Stimulated activated CD8-positive, alpha-beta memory T cell treated with anti-CD3 and anti-CD28 coated beads, Interleukin-2, amount 100 ng/mL, for 1 hour (primary cell): ENCODE measurements around the gene NOC2L.
A peak's percentile ranks its signal among the peaks of the same experiment; 100 is the strongest.
"Not testable (repeated sequence)": the region's sequence is repeated elsewhere in the genome, so short reads cannot be mapped to it uniquely, and the experiment has no call there.

Experiments
- DNase-seq, 2 donors: peaks; one replicate each; pipeline ENCODE4 v3.0.0-alpha.2; 2020; ENCODE audit warnings: low read depth in 2 of 2

The NOC2L gene

DNA sequence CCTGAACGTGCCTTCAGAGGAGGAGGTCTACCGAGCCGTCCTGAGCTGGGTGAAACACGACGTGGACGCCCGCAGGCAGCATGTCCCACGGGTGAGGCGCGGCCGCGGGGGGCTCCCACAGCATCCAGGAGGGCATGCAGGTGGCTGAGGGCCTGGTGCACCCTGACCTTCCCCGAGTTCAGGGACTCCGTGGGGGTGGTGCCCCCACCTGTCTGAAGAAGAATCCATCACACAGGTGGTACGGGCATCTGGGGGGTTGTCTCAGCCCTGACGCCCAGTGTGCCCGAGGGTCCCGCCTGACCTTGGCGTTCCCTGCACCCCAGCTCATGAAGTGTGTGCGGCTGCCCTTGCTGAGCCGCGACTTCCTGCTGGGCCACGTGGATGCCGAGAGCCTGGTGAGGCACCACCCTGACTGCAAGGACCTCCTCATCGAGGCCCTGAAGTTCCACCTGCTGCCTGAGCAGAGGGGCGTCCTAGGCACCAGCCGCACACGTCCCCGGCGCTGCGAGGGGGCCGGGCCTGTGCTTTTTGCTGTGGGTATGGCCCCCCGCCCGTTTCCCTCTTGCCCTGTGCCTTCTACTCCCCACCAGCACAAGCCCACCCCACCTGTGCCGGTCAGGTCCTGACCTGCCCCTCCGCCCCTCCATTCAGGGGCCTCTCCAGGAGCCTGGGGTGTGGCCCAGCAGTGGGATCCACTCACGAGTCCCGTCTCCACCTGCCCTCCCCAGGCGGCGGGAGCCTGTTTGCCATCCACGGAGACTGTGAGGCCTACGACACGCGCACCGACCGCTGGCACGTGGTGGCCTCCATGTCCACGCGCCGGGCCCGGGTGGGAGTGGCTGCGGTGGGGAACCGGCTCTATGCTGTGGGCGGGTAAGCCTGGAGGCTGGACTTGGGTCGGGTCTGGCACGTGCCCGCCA, 3.6 kb upstream of the NOC2L start:
- no peak for DNase-seq

DNA sequence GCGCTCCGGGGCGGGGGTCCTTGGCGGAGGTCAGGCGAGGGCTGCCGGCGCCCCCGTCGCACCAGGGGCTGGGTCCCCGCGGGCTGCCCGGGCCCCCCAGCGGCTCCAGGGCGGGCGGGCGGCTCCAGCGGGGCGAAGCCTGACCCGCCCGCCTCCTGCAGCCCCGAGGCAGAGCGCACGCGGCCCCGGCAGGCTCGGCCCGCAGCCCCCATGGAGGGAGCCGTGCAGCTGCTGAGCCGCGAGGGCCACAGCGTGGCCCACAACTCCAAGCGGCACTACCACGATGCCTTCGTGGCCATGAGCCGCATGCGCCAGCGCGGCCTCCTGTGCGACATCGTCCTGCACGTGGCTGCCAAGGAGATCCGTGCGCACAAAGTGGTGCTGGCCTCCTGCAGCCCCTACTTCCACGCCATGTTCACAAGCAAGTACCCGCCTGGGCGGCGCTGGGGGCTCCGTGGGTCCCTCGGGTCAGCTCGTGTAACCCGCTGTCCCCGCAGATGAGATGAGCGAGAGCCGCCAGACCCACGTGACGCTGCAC, 2.1 kb upstream of the NOC2L start:
- no peak for DNase-seq

DNA sequence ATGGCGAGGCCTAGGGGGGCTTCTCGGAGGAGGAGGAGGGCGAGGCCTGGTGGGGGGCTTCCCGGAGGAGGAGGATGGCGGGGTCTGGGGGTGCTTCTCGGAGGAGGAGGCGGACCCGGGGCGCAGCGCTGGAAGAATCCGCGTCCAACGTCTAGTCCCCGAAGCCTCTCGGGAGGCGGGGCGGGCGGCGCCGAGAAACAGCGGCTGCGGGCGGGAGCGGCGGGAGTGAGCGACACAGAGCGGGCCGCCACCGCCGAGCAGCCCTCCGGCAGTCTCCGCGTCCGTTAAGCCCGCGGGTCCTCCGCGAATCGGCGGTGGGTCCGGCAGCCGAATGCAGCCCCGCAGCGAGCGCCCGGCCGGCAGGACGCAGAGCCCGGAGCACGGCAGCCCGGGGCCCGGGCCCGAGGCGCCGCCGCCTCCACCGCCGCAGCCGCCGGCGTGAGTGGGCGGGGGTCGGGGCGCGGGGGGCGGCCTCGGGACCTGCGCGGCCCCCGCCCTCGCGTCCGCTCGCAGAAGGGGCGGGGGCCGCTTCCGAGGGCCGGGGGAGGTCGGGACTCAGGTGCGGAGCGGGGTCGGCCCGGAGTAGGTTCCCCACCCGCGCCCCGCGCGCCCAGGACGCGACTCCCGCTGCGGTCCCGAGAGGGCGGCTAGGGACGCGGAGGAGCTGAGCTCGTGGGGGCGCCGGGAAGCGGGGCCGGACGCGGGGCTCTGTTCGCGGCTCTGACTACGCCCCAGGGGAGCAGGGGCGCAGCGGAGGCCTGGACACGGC, 1.5 kb upstream of the NOC2L start, which contains the start of gene KLHL17:
KLHL17 (plus strand) TSS at position 222 of the 769 bp plus-strand sequence; CDS start at position 332, 110 bp downstream.
- peak; percentile 34 to 64 for DNase-seq

DNA sequence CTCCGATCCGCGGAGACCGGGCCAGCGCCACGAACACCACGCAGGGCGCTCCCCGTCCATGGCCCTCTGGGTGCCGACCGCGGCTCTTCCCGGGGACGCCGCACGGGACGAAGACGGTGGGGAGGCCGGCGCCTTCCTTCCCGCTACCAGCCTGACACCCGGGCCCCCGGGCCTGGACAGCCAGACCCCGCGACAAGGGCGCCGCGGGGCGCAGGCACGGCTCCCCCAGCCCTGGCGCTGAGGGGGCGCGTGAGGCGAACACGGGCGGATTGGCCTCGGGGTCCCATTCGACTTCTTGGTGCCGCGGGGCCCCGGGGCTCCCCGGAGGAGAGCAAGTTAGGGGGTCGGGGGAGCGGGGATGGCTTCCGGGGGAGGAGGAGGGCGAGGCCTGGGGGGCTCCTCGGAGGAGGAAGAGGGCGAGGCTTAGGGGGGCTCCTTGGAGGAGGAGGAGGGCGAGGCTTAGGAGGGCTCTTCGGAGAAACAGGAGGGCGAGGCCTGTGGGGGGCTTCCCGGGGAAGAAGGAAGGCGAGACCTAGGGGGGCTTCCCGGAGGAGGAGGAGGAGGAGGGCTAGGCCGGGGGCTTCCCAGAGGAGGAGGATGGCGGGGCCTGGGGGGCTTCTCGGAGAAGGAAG, 791 bp upstream of the NOC2L start:
- no peak for DNase-seq

DNA sequence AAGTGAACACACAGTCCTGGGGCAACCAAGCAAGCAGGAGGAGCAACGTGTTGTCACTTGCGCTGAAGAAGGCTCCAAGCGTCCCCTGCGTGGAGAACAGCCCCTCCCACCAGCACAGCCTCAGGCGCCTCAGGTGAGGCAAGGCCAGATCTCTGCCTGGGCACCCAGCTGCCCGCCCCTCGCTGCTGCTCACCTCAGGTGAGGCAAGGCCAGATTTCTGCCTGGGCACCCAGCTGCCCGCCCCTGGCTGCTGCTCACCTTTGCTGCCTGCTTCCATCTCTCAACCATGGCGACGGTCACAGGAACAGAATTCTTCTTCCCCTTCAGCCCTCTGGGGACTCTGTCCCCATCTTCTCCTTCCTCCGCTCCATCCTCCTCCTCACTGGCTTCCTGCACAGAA, 2.4 kb downstream of the NOC2L start:
- DNase-seq, result no peak

DNA sequence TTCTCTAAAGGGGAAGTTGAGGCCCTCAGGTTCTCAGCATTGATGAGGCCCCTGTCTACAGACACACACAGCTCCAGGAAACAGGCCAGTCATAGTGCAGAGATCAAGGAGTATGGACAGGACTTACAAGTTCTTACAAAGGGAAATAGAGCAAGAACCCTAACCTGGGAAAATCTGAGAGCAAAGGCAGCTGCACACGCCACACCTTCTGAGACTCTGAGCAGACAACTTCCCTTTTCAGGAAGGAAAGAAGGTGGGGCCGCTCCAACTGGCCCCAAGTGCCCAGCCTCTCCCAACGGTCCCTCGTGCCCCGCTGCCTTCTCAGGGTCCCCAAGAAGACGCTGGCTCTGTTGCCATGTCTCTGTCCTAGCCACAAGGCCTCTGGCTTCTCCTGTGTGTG, 3.6 kb downstream of the NOC2L start:
- DNase-seq, result no peak

DNA sequence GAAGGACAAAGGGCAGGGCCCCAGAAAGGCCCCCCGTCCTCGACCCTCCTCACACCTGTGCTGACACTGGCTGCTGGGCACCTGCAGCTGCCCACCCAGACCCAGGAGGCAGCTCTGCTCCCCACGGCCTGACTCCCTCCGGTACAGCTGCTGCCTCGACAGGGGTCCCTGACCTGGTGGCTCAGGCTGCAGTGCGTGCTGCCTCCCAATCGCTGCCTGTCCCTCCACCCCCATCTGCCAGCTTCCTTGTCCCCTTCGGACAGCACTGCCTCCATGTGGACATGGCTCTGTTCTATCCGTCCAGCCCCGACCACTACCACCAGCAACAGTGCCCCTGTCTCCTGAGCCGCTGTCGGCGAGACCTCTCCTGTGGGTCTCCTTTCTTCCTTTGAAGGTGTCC, 4.1 kb downstream of the NOC2L start:
- no peak for DNase-seq

DNA sequence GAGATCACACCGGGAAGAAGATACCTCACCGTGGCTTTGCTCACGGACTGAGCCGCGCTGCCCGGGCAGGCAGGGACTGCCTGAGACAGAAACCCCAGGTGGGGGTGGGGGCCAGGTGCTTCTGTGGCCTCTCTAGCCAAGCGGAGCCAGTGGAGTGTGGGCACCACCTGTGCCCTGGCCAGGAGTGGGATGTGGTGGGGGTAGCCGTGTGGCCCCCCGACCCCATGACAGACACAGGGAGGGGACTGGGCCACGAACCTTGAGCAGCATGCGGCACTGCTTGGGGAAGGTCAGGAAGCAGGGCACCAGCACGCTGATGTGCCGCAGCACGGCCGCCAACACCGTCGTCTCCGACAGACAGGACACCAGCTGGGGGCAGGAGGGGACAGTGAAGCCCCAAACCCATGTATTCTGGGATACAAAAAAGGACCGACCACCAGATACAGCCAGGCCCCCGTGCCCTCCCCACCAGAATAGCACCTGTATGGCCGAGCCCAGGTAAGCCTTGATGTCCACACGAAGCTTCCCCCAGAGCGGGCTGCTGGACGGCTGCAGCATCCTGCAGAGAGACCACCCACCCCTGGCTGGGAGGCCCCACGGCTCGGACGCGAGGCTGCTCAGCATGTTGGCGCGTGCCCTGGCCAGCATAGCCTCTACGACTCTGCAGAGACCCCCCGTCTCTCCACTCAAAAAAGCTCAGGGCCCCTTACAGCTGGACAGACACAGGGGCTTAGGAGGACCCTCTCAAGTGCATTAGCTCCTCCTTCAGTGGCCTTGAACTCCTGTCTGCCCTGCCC, 5.3 kb downstream of the NOC2L start:
- DNase-seq, result no peak

DNA sequence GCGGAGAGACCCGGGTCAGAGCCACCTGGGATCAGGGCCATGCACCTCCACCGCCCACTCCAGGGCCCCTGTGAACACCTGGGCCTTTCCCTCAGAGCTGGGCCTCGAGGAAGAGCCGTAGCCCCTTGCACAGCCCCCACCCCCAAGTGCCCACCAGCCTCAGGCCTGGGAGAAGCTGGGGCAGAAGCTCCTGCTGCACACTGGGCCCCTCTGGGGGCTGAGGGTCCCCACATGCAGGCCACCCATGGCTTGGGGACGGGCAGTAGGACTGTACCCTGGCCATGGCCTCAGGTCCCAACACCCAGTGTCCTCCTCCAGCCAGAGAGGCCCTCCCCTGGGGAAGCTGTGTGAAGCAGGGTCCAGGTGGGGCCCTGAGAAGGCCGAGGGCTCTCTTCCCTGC, 6.5 kb downstream of the NOC2L start:
- DNase-seq, result no peak

DNA sequence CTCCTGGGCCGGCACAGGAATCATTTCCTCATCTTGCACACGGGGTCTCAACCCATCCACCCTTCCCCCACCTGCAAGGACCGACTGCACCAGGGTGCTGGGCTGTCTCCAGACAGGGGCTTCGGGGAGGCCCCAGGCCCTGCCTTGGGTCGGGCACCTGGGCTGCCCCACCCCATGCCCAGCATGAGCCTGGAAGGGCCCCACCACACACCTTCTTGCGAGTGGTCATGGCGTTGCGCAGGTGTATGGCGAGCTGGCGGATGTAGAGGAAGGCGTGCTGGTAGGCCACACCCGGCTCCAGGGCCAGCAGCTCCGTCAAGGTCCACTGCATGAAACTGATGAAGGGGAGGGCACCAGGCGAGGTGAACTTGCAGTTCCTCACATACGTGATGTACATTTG, 6.9 kb downstream of the NOC2L start:
- DNase-seq, result no peak

DNA sequence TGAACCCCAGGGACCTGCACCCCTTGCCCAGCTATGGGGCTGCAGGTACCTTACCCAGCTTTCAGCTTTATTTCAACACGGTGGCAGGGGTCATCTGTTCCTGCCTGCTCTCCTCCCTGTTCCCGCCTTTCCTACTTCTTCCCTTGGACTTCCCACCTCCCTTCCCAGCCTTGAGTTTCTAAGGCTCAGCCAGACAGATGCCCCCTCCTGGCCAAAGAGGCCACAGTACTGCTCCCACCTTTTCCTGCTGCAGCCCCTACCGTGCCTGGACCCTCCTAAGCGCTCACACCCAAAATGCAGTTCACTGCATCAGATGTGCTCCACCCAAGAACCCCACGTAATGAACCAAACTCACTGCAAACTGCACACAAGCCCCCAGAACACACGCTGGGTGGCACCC, 7.7 kb downstream of the NOC2L start:
- no peak for DNase-seq

DNA sequence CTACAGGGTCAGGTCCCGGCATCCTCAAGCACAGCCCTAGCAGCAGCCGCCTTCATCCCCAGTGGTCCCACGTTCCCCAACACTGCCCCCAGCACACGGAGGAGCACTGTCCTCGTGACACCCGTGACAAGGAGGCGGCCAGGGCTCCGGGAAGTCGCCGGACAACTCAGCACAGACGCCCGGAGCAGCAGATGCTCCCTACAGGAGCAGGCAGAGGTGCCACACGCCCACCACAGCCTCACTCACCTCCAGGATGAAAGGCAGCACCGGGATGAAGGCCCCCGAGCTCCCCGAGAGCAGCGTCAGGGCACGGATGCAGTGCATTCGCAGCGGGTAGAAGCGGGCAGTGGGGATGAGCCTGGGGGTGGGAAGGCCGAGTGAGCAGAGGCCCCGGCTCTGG, 8.2 kb downstream of the NOC2L start:
- no peak for DNase-seq

DNA sequence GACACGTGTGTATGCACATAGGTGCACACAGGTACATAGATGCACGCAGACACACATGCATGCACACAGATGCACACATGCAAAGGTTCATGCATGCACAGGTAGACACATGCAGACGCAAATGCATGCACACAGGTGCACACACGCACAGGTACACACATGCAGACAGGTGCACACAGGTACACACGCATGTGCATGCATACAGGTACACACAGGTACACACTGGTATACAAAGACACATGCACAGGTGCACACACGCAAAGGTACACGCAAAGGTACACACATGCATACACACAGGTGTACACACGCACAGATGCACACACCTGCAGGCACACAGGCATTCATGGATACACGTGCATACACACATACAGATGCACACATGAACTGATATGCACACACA, 8.8 kb downstream of the NOC2L start:
- no peak for DNase-seq

DNA sequence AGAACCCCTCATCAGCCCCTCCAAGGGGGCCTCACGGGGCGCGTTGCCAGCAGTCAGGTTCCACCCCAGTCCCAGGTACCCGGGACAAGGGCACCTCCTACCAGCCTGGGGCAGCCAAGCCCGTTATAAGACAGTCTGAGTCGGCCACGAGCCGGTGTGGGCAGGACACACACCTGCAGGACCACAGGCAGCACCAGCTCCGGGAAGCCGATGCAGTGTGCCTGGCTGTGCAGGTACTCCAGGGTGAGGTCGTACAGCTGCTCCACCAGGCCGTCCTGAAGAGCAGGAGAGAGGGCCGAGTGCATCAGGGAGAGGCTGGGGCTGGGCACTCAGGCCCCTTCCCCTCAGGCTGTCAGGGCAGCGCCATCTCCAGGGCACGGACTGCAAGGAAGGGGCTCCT, 11.1 kb downstream of the NOC2L start:
- DNase-seq, result no peak

DNA sequence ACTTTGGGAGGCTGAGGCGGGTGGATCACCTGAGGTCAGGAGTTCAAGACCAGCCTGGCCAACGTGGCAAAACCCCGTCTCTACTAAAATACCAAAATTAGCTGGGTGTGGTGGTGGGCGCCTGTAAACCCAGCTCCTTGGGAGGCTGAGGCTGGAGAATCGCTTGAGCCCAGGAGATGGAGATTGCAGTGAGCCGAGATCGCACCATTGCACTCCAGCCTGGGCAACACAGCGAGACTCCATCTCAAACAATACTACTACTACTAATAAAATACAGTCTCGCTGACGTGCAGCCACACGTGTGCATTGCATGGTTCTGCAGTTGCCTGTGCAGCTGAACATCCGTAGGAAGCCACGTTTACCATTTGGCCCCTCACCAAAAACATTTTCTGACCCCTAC, 12.2 kb downstream of the NOC2L start:
- DNase-seq, result not testable (repeated sequence)

DNA sequence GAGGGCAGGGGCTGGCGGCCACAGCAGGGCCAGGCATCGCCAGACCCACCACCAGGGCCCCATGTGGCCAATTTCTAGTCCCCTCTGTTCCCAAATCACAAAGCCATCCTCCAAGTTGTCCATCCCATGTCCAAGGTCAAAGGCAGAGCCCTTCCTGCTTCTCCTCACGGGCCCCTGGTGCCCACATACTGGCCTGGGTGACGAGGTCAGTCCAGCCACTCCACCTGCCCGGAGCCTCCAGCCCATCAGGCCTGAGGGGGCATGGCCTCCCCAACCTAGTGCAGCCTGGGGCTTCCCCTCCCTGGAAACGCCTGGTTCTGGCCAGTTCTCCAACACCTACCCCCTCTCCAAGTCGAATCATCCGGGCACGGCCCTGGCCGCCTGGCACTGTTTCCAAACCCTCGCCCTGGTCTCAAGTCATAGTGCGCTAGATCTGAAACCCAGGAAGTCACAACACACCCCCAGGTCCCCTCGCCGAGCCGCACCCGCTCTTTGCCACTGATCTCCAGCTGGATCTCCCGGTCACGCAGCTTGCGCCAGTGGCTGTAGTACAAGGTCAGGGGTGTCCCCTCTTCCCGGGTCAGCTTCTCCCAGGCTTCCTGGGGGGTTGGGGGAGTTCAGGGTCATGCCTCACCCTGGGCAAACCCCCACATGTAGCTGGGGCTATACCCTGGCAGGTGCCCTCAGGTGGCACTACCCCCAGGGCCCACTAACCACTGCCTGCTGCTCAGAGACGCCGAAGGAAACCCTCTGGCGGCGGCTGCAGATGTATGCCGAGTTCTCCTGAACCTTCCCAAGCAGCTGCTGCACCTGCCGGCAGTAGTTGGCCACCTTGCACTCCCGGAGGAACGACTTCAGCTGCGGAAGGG, 13.1 kb downstream of the NOC2L start:
- DNase-seq, result no peak

DNA sequence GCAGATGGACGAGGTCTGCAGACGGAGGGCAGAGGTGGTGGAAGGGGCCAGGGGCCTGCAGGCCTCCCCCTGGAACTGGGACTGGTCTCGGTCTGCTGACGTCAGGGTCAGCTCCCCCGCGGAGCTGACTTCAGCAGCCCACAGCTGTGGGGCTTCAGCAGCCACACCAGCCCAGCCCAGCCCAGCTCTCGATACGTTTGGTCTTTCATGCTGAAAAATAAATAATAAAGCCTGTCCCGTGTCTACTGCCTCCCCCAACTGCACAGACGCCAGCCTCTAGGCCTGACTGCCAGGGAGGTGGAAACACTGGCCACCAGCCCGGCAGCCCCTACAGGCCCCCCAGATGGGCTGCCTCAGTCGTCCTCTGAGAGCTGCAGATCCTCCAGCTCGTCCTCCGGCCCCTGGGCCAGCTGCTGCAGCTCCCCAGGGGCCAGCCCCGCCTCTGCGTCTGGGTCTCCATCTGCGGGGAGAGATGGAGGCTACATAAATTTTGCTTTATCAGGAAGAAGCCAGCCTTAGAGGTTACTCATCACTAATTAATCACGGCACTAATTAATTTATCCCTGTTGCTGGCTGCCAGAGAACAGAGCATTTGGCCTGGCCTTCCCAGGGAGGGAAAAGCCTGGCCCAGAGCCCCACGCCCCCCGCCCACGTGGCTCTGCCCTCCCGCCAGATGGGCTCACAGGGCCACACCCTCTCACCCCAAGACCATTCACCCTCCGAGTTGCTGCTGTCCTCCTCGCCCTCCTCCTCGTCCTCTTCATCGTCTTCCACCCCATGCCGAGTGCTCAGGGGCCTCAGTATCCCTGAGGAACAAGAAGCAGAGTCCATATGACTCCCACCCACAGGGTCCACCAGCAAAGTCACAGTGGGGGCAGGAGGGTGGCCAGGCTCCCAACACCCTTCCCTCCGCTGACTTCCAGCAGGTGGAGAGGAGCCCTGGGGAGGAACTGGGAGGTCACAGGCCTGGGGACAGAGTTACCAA, 14.4 kb downstream of the NOC2L start:
- no peak for DNase-seq

DNA sequence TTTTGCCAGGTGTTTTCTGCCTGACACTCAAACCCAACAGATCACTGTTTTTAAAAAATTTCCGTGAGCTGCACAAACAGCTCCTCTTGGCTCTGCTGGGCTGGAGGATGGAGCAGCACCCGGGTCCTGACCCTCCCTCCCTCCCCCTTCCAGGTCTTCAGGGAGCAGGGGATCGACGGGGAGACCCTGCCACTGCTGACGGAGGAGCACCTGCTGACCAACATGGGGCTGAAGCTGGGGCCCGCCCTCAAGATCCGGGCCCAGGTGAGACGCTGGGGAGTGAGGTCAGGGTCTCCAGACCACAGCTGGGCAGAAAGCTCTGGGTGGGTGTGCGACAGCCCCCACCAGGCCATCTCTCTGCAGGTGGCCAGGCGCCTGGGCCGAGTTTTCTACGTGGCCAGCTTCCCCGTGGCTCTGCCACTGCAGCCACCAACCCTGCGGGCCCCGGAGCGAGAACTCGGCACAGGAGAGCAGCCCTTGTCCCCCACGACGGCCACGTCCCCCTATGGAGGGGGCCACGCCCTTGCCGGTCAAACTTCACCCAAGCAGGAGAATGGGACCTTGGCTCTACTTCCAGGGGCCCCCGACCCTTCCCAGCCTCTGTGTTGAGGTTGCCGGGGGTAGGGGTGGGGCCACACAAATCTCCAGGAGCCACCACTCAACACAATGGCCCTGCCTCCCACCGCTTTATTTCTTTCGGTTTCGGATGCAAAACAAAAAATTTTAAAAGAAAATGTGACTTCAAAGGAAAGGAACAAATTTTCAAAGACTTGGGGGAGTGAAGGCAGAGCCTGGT, 15.3 kb downstream of the NOC2L start:
- no peak for DNase-seq
